Nephron (organoid): ENCODE data around the gene PRSS1.
A peak's percentile ranks its signal among the peaks of the same experiment; 100 is the strongest.

Source experiments
- H3K27ac Mint-ChIP-seq, 3 experiments: 2 replicates each; pipeline ENCODE4 v1.8.0; 2020; ENCODE audit warnings: mixed read lengths in 3 of 3, mild to moderate bottlenecking in 2 of 3, moderate library complexity in 1 of 3
- H3K27me3 Mint-ChIP-seq: 2 replicates; pipeline ENCODE4 v1.8.0; 2021; ENCODE audit warnings: low read depth, mild to moderate bottlenecking, moderate library complexity, mixed read lengths
- H3K36me3 Mint-ChIP-seq: 2 replicates; pipeline ENCODE4 v1.8.0; 2020; ENCODE audit warnings: low read depth, mixed read lengths
- H3K4me1 Mint-ChIP-seq: 2 replicates; pipeline ENCODE4 v1.8.0; 2020; ENCODE audit warnings: mixed read lengths
- H3K4me3 Mint-ChIP-seq, 3 experiments: 2 replicates each; pipeline ENCODE4 v1.8.0; 2020; ENCODE audit warnings: mild to moderate bottlenecking in 3 of 3, mixed read lengths in 3 of 3, moderate library complexity in 2 of 3
- H3K9me3 Mint-ChIP-seq: 2 replicates; pipeline ENCODE4 v1.8.0; 2020; ENCODE audit warnings: mixed read lengths
- TF ChIP-seq, protein P1 (sequence below), 3 experiments: fragments of 200-600 bp; sonication (generic); IDR thresholded peaks; one replicate each; pipeline ENCODE4 v1.5.0; 2021; ENCODE audit warnings: antibody characterized with exemption in 3 of 3; ENCODE audit not compliant: unreplicated experiment in 3 of 3

PRSS1 gene

DNA sequence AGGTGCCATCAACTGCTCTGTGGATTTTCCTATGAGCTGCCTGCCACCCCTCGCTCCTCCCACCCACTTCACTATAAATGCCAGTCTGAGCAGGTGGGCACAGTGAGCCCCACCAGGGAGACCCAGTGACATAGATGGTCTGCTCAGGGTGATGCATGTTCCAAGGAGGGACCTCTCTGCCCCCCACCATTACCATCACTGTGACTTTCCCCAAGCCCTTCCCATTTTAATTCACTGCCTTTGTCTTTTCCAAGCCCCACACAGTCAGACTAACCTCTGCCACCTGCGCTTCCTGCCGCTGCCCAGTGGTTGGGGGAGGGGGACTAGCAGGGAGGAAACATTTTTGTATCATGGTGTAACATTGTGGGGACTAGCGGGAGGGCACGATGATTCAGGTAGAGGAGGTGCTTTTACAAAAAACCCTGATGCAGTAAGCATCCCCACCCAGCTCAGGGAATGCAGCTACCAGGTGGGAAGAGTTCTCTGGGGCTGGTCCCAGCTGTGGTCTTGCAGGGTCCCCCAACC lies 46.1 kb downstream of the PRSS1 start:
- no peaks in the 10 kb centered on the region for H3K9me3 Mint-ChIP-seq
- H3K4me1 Mint-ChIP-seq: peaks cover 14% of the 10 kb centered on the region
- TF ChIP-seq, protein P1, sequence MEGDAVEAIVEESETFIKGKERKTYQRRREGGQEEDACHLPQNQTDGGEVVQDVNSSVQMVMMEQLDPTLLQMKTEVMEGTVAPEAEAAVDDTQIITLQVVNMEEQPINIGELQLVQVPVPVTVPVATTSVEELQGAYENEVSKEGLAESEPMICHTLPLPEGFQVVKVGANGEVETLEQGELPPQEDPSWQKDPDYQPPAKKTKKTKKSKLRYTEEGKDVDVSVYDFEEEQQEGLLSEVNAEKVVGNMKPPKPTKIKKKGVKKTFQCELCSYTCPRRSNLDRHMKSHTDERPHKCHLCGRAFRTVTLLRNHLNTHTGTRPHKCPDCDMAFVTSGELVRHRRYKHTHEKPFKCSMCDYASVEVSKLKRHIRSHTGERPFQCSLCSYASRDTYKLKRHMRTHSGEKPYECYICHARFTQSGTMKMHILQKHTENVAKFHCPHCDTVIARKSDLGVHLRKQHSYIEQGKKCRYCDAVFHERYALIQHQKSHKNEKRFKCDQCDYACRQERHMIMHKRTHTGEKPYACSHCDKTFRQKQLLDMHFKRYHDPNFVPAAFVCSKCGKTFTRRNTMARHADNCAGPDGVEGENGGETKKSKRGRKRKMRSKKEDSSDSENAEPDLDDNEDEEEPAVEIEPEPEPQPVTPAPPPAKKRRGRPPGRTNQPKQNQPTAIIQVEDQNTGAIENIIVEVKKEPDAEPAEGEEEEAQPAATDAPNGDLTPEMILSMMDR (IDR thresholded peaks at IDR 0.05; ENCODE audit: unreplicated experiment in 3 of 3): no peak
- no peak overlapping the region for H3K4me3 Mint-ChIP-seq
- H3K36me3 Mint-ChIP-seq: no peaks in the 10 kb centered on the region
- H3K27ac Mint-ChIP-seq: no peak overlapping the region
- peaks cover 83% of the 10 kb centered on the region for H3K27me3 Mint-ChIP-seq

DNA sequence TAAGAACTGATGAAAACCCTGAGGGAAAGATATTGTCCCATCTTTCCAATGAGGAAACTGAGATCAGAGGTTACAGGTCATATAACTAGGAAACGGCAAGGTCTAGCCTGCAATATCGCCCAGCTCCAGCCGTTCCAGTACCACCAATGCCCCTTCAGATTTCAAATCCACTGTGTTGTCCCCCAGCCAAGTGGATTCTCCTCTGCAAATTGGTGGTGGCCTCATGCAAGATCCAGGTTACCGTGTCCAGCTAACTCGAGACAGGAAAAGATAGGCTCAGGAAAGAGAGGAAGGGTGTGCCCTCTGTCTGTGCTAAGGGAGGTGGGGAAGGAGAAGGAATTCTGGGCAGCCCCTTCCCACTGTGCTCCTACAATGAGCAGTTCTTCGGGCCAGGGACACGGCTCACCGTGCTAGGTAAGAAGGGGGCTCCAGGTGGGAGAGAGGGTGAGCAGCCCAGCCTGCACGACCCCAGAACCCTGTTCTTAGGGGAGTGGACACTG lies 46.8 kb downstream of the PRSS1 start:
- Mint-ChIP-seq H3K4me3 (peak overlapping the region; percentile 45 to 56 (median 51)), H3K27me3 (peaks cover 85% of the 10 kb centered on the region), H3K36me3 (no peaks in the 10 kb centered on the region), H3K9me3 (no peaks in the 10 kb centered on the region), H3K4me1 (peaks cover 14% of the 10 kb centered on the region), H3K27ac (no peak overlapping the region)
- TF ChIP-seq, protein P1 (IDR thresholded peaks at IDR 0.05; ENCODE audit: unreplicated experiment in 3 of 3): no peak

DNA sequence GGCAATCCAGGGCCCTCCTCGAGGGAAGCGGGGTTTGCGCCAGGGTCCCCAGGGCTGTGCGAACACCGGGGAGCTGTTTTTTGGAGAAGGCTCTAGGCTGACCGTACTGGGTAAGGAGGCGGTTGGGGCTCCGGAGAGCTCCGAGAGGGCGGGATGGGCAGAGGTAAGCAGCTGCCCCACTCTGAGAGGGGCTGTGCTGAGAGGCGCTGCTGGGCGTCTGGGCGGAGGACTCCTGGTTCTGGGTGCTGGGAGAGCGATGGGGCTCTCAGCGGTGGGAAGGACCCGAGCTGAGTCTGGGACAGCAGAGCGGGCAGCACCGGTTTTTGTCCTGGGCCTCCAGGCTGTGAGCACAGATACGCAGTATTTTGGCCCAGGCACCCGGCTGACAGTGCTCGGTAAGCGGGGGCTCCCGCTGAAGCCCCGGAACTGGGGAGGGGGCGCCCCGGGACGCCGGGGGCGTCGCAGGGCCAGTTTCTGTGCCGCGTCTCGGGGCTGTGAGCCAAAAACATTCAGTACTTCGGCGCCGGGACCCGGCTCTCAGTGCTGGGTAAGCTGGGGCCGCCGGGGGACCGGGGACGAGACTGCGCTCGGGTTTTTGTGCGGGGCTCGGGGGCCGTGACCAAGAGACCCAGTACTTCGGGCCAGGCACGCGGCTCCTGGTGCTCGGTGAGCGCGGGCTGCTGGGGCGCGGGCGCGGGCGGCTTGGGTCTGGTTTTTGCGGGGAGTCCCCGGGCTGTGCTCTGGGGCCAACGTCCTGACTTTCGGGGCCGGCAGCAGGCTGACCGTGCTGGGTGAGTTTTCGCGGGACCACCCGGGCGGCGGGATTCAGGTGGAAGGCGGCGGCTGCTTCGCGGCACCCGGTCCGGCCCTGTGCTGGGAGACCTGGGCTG lies 47.5 kb downstream of the PRSS1 start:
- Mint-ChIP-seq H3K36me3 (no peaks in the 10 kb centered on the region), H3K4me3 (peak overlapping the region; percentile 45 to 74 (median 56)), H3K4me1 (peaks cover 14% of the 10 kb centered on the region), H3K27me3 (peaks cover 92% of the 10 kb centered on the region), H3K9me3 (no peaks in the 10 kb centered on the region), H3K27ac (no peak overlapping the region)
- TF ChIP-seq, protein P1 (IDR thresholded peaks at IDR 0.05; ENCODE audit: unreplicated experiment in 3 of 3): no peak

DNA sequence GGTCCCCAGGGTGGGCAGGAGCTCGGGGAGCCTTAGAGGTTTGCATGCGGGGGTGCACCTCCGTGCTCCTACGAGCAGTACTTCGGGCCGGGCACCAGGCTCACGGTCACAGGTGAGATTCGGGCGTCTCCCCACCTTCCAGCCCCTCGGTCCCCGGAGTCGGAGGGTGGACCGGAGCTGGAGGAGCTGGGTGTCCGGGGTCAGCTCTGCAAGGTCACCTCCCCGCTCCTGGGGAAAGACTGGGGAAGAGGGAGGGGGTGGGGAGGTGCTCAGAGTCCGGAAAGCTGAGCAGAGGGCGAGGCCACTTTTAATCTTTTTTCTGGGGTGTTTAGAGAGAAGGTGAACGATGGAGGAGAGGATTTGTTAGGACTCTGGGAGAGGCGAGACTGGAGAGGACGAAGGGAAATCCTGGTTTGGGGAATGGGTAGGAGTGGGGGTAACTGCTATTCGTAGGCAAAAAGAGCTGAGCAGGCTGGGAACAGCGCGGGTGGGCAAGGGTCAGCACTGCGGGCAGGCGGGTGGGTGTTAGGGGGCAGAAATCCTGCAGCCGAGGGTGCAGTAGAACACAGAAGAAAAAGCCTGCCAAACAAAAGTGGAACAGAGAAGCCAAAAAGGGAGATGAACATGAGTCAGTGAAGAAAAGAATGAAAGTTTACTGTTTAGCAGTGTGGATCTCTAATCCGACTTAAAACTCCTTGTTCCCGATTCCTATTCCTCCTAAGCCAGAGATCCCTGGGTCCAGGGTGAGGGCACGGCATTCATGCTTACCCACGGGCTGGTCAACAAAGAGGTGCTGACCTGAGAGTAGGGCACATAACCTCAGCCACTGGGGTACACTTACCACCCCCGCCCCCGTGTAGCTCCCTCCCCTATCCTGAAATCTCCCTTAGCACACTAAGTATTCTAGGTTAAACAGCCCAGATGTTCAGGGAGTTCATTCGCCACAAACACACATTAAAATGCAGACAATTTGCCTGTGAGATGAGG lies 48.4 kb downstream of the PRSS1 start:
- H3K4me3 Mint-ChIP-seq: peak overlapping the region; percentile 66 to 74 (median 71)

More for the DNA sequence above, 48.4 kb downstream of the PRSS1 start:
- Mint-ChIP-seq H3K4me1 (peaks cover 14% of the 10 kb centered on the region), H3K36me3 (no peaks in the 10 kb centered on the region), H3K9me3 (no peaks in the 10 kb centered on the region), H3K27ac (no peak overlapping the region), H3K27me3 (peaks cover 96% of the 10 kb centered on the region)
- TF ChIP-seq, protein P1 (IDR thresholded peaks at IDR 0.05; ENCODE audit: unreplicated experiment in 3 of 3): no peak
